HG03103 (cell line): ENCODE measurements around the gene SLC29A2.
"Not testable (repeated sequence)": the region's sequence is repeated elsewhere in the genome, so short reads cannot be mapped to it uniquely, and the experiment has no call there.

Experiments used
- ATAC-seq: cut with Tn5 transposase; IDR thresholded peaks from one replicate; pipeline ENCODE4 v1.9.1; 2021; ENCODE audit warnings: low read depth; ENCODE audit not compliant: unreplicated experiment

SLC29A2 gene

GRCh38 chr11:66386171-66387069 lies 14.9 kb upstream of the SLC29A2 start:
- no peak for ATAC-seq

GRCh38 chr11:66384316-66384715 lies 12.8 kb upstream of the SLC29A2 start:
- ATAC-seq, result not testable (repeated sequence)

- ATAC-seq, result not testable (repeated sequence)
These were observed 8.7 kb upstream of the SLC29A2 start for GRCh38 chr11:66380264-66380663.

- not testable (repeated sequence) for ATAC-seq
These were observed 2.2 kb upstream of the SLC29A2 start for GRCh38 chr11:66373690-66374287.

- ATAC-seq, result no peak
These were observed 1.7 kb upstream of the SLC29A2 start for GRCh38 chr11:66373265-66373664.

GRCh38 chr11:66369073-66369894 lies 2.3 kb downstream of the SLC29A2 start:
- ATAC-seq, result no peak

GRCh38 chr11:66368484-66368883 lies 3.1 kb downstream of the SLC29A2 start:
- no peak for ATAC-seq

GRCh38 chr11:66367561-66368312 lies 3.8 kb downstream of the SLC29A2 start:
- no peak for ATAC-seq

- ATAC-seq, result no peak
These were observed 4.6 kb downstream of the SLC29A2 start for GRCh38 chr11:66366844-66367477.

- no peak for ATAC-seq
These were observed 5.6 kb downstream of the SLC29A2 start for GRCh38 chr11:66365711-66366619.

GRCh38 chr11:66365166-66365565 lies 6.4 kb downstream of the SLC29A2 start:
- ATAC-seq, result no peak

- ATAC-seq, result no peak
These were observed 7.6 kb downstream of the SLC29A2 start for GRCh38 chr11:66363805-66364535.

GRCh38 chr11:66363187-66363601 lies 8.4 kb downstream of the SLC29A2 start:
- ATAC-seq, result no peak

GRCh38 chr11:66362481-66363147 lies 8.9 kb downstream of the SLC29A2 start:
- ATAC-seq, result no peak

GRCh38 chr11:66361502-66361941 lies 10.0 kb downstream of the SLC29A2 start:
- ATAC-seq, result no peak

- ATAC-seq, result no peak
These were observed 11.0 kb downstream of the SLC29A2 start for GRCh38 chr11:66360406-66361073.

GRCh38 chr11:66359662-66360087 lies 11.9 kb downstream of the SLC29A2 start:
- no peak for ATAC-seq
